Activated naive CD8-positive, alpha-beta T cell treated with anti-CD3 and anti-CD28 coated beads for 36 hours (primary cell): ENCODE results near the gene DHRSX. TPM values are rescaled to one million over a fixed set of nuclear protein-coding genes. Genes with fewer than 3 reads are reported as not detected.

Source experiments
- DNase-seq: peaks from one replicate; pipeline ENCODE4 v3.0.0; 2021
- H3K27ac Mint-ChIP-seq: one replicate; pipeline ENCODE4 v1.8.0; 2022; ENCODE audit warnings: mild to moderate bottlenecking, moderate library complexity, mixed read lengths
- H3K27me3 Mint-ChIP-seq: one replicate; pipeline ENCODE4 v1.8.0; 2022; ENCODE audit warnings: mild to moderate bottlenecking, mixed read lengths
- H3K36me3 Mint-ChIP-seq: one replicate; pipeline ENCODE4 v1.8.0; 2021; ENCODE audit warnings: mild to moderate bottlenecking, mixed read lengths
- H3K4me1 Mint-ChIP-seq: one replicate; pipeline ENCODE4 v1.8.0; 2021; ENCODE audit warnings: mixed read lengths
- H3K4me3 Mint-ChIP-seq: one replicate; pipeline ENCODE4 v1.8.0; 2022; ENCODE audit warnings: mild to moderate bottlenecking, moderate library complexity, mixed read lengths
- H3K9me3 Mint-ChIP-seq: one replicate; pipeline ENCODE4 v1.8.0; 2022; ENCODE audit warnings: mixed read lengths
- total RNA-seq, 2 experiments: library from RNA; stranded (reverse); gene quantifications; one replicate each; pipeline ENCODE4 v1.2.3, GENCODE V29; 2021

The DHRSX gene, protein sequence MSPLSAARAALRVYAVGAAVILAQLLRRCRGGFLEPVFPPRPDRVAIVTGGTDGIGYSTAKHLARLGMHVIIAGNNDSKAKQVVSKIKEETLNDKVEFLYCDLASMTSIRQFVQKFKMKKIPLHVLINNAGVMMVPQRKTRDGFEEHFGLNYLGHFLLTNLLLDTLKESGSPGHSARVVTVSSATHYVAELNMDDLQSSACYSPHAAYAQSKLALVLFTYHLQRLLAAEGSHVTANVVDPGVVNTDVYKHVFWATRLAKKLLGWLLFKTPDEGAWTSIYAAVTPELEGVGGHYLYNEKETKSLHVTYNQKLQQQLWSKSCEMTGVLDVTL
- 10 to 100 TPM; 18.2 to 19.7 TPM for total RNA-seq

DNA sequence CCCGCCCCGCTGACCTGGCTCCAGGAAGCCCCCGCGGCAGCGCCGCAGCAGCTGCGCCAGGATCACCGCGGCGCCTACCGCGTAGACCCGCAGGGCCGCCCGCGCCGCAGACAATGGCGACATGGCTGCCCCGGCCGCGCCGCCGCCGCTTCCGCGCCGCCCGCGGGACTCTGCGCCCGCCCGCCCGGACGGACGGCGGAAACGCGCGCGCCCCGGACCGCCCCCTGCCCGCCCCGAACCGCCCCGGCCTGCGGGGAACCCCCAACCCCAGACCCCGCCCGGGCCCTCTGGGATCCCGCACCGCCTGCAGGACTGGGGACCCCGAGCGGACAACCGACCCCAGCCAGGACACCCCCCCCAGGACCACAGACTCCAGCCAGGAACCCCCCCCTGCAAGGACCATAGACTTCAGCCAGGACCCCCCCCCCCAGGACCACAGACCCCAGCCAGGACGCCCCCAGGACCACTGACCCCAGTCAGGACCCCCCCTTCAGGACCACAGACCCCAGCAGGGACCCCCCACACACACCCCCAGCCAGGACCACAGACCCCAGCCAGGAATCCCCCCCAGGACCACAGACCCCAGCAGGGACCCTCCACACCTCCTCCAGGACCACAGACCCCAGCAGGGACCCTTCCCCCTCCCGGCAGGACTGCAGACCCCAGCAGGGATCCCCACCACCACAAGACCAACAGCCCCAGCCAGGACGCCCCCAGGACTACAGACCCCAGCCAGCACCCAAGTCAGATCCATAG lies at the start of gene DHRSX, which contains the start of gene ZBED1:
Gene DHRSX, minus strand, starts transcription at position 174 of the 756 bp plus-strand sequence. Its CDS starts 51 bp downstream, at position 123.
Gene ZBED1, minus strand, starts transcription at position 174 of the 756 bp plus-strand sequence. CDS start 10,257 bp downstream, outside the sequence.
- DNase-seq = peak; percentile 68
- Mint-ChIP-seq H3K27me3 (no peaks in the 10 kb centered on the region), H3K27ac (peak within 1 kb of the TSS; percentile 76), H3K9me3 (no peaks in the 10 kb centered on the region), H3K4me1 (peaks cover 25% of the 10 kb centered on the region), H3K4me3 (peak within 1 kb of the TSS; percentile 82), H3K36me3 (peaks cover 12% of the 10 kb centered on the region)

DNA sequence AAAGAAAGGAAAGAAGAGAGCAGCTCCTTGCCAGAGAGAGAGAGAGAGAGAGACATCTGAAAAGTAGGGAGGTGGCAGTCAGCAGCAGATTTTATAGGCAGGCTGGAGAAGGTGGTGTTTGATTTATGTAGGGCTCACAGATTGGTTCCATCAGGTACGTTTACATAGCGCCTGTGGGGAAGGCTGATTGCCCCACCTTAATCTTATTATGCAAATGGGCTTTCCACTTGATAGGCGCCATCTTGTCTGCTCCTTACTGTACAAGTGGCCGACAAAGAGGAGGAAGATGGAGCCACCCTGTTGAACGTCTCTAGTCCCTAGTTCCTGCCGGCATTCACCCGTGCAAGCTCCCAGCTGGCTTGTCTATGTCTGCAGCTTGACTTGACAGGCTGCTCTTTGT lies 49.1 kb upstream of the DHRSX start:
- Mint-ChIP-seq H3K36me3 (no peaks in the 10 kb centered on the region), H3K4me1 (no peaks in the 10 kb centered on the region), H3K27ac (no peak overlapping the region), H3K4me3 (no peak overlapping the region), H3K9me3 (peaks cover 4% of the 10 kb centered on the region), H3K27me3 (peaks cover 4% of the 10 kb centered on the region)
- no peak for DNase-seq

DNA sequence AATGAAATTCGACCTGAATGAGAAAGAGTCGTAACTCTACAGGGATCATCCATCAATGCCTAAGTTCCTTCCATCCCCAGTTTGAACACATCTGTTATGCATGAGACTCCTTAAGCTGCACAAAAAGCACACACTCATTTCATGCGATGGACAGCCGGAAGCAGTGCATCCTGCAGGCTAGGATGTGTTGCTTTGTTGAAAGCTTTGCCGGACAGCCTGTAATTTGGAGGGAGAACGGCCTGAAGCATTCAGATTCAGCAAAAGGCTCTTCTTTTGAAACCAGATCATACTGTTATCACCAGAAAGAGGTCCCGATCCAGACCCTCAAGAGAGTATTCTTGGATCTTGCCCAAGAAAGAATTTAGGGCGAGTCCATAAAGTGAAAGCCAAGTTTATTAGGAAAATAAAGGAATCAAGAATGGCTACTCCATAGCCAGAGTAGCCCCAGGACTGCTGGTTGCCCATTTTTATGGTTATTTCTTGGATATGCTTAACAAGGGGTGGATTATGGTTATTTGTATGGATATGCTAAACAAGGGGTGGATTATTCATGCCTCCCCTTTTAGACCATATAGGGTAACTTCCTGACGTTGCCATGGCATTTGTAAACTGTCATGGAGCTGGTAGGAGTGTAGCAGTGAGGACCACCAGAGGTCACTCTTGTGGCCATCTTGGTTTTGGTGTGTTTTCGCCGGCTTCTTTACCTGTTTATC lies 48.1 kb upstream of the DHRSX start:
- no peaks in the 10 kb centered on the region for H3K36me3 Mint-ChIP-seq
- peaks cover 4% of the 10 kb centered on the region for H3K27me3 Mint-ChIP-seq
- no peak for DNase-seq
- H3K9me3 Mint-ChIP-seq = peaks cover 4% of the 10 kb centered on the region
- H3K4me3 Mint-ChIP-seq = no peak overlapping the region
- H3K27ac Mint-ChIP-seq = no peak overlapping the region
- H3K4me1 Mint-ChIP-seq = no peaks in the 10 kb centered on the region

DNA sequence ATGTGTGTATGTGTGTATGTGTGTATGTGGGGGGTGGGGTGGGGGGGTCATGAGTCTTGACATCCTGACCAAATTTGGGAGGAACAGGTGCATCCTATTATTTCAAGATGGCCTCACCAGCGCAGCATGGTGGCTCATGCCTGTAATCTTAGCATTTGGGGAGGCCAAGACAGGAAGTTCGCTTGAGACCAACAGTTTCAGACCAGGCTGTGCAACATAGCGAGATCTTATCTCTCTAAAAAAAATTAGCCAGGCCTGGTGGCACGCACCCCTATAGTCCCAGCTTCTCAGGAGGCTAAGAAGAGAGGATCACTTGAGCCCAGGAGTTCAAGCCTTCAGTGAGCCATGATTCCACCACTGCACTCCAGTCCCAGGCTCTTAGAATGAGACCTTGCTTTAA lies 47.0 kb upstream of the DHRSX start:
- Mint-ChIP-seq H3K27me3 (peaks cover 3% of the 10 kb centered on the region), H3K36me3 (no peaks in the 10 kb centered on the region), H3K27ac (no peak overlapping the region), H3K4me1 (no peaks in the 10 kb centered on the region), H3K9me3 (peaks cover 4% of the 10 kb centered on the region), H3K4me3 (no peak overlapping the region)
- no peak for DNase-seq

DNA sequence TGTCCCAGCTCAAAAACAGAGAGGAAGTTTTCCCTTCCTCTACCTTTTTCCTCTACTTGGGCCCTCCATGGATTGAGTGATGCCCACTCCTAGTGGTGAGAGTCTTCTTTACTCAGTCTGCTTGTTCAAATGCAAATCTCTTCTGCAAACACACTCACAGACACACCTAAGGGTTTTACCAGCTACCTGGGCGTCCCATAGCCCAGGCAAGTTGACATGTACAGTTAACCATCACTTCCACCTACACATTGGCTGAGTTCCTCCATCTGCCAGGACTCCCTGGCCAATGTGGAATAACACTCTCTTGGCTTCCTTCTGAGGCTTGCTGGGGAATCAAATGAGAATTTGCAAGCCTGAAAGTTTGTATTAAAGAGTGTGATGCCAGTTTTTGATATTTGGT lies 45.7 kb upstream of the DHRSX start:
- Mint-ChIP-seq H3K27ac (no peak overlapping the region), H3K9me3 (peaks cover 4% of the 10 kb centered on the region), H3K4me1 (no peaks in the 10 kb centered on the region), H3K36me3 (no peaks in the 10 kb centered on the region), H3K27me3 (no peaks in the 10 kb centered on the region), H3K4me3 (no peak overlapping the region)
- no peak for DNase-seq

DNA sequence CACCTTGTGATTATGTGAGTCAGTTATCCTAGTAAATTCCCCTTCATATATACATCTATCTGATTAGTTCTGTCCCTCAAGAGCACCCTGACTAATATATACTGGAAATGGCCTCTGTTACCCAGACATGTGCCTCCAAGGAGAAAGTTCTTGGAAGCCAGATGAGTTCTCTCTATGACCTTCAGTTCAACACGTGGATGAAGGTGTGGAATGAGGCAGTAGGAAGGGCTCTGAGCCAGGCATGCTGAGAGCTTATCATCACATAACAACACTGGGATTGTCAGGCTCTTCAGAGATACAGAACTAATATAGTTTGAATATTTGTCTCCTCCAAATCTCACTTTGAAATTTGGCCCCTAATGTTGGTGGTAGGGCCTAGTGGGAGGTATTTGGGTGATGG lies 44.4 kb upstream of the DHRSX start:
- H3K27ac Mint-ChIP-seq = no peak overlapping the region
- no peak for DNase-seq
- H3K4me1 Mint-ChIP-seq = no peaks in the 10 kb centered on the region
- no peaks in the 10 kb centered on the region for H3K36me3 Mint-ChIP-seq
- no peaks in the 10 kb centered on the region for H3K27me3 Mint-ChIP-seq
- peaks cover 4% of the 10 kb centered on the region for H3K9me3 Mint-ChIP-seq
- no peak overlapping the region for H3K4me3 Mint-ChIP-seq

DNA sequence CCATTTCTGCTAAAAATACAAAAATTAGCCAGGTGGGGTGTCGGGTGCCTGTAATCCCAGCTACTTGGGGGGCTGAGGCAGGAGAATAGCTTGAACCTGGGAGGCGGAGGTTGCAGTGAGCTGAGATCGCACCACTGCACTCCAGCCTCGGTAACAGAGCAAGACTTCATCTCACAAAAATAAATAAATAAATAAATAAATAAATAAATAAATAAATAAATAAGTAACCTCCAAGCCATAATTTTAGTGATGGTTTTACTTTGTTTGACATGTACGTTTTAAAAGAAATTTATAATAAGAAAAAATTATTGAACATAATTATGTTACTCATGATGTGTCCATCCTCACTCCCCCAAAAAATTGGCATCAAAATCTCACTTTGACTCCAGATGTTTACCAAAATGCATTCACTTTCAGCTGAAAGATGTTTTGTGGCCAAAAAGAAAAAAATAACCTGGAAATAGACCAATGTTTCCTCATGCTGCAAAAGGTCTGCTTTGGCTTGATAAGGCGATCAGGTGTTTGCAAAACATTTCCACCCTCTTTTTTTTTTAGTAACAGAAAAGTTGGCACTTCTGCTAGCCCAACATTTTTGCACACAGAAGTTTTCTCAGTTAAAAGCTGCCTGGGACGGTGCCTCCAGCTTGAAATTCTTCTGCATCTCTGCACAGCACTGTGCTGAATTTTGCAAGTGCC lies 42.2 kb upstream of the DHRSX start:
- Mint-ChIP-seq H3K9me3 (peaks cover 4% of the 10 kb centered on the region), H3K27ac (no peak overlapping the region), H3K27me3 (no peaks in the 10 kb centered on the region), H3K36me3 (no peaks in the 10 kb centered on the region), H3K4me3 (no peak overlapping the region), H3K4me1 (no peaks in the 10 kb centered on the region)
- no peak for DNase-seq

DNA sequence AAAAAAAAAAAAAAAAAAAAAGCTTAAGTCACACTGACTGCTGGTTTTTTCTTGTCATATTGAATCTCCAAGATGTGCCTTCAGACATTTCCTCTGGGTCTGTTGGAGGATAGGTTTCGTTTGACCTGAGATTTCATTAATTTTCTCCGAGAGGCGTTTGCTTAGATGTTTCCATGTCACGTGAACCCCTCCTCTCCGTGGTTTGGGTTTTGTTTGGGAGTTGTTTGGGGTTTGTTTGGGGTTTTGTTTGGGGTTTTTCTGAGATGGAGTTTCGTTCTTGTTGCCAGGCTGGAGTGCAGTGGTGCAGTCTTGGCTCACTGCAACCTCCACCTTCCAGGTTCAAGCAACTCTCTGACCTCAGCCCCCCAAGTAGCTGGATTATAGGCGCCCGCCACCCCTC lies 40.8 kb upstream of the DHRSX start:
- H3K9me3 Mint-ChIP-seq = peaks cover 4% of the 10 kb centered on the region
- no peak for DNase-seq
- H3K36me3 Mint-ChIP-seq = no peaks in the 10 kb centered on the region
- H3K4me3 Mint-ChIP-seq = no peak overlapping the region
- no peaks in the 10 kb centered on the region for H3K4me1 Mint-ChIP-seq
- H3K27me3 Mint-ChIP-seq = no peaks in the 10 kb centered on the region
- H3K27ac Mint-ChIP-seq = no peak overlapping the region

DNA sequence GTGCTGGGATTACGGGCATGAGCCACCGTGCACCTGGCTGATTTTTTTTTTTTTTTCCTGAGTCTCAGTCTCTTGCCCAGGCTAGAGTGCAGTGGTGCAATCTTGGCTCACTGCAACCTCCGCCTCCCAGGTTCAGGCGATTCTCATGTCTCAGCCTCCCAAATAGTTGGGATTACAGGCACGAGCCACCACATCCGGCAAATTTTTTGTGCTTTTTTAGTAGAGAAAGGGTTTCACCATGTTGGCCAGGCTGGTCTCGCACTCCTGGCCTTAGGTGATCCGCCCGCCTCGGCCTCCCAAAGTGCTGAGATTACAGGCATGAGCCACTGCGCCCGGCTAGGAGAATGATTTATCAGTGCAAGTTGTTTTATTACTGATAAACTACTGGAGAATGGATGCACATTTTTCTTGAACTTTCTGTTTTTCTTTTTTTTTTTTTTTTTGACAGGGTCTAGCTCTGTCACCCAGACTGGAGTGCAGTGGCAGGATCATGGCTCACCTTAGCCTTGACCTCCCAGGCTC lies 39.7 kb upstream of the DHRSX start:
- DNase-seq = no peak
- Mint-ChIP-seq H3K36me3 (no peaks in the 10 kb centered on the region), H3K4me3 (no peak overlapping the region), H3K27ac (no peak overlapping the region), H3K4me1 (no peaks in the 10 kb centered on the region), H3K9me3 (no peaks in the 10 kb centered on the region), H3K27me3 (no peaks in the 10 kb centered on the region)

DNA sequence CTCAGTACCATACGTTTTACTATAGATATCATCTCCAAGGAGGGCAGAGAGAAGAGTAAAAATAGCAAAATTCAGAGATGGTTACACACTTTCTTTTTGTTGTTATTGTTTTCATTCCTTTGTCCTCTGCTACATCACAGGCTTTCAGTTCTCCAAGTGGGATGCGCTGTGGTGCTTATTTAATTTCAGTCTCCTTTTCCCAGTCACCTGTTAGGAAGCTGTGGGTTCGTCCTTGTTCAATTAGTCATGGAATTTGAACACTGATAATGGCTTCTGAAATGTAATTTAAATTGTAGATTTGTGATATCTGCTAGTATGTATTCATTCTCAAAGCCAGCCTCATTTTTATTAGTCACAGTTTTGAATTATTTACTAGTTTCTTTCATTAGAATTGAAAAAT lies 38.8 kb upstream of the DHRSX start:
- H3K36me3 Mint-ChIP-seq = no peaks in the 10 kb centered on the region
- H3K9me3 Mint-ChIP-seq = no peaks in the 10 kb centered on the region
- H3K27me3 Mint-ChIP-seq = peaks cover 2% of the 10 kb centered on the region
- H3K4me1 Mint-ChIP-seq = no peaks in the 10 kb centered on the region
- H3K4me3 Mint-ChIP-seq = no peak overlapping the region
- DNase-seq = no peak
- H3K27ac Mint-ChIP-seq = no peak overlapping the region

DNA sequence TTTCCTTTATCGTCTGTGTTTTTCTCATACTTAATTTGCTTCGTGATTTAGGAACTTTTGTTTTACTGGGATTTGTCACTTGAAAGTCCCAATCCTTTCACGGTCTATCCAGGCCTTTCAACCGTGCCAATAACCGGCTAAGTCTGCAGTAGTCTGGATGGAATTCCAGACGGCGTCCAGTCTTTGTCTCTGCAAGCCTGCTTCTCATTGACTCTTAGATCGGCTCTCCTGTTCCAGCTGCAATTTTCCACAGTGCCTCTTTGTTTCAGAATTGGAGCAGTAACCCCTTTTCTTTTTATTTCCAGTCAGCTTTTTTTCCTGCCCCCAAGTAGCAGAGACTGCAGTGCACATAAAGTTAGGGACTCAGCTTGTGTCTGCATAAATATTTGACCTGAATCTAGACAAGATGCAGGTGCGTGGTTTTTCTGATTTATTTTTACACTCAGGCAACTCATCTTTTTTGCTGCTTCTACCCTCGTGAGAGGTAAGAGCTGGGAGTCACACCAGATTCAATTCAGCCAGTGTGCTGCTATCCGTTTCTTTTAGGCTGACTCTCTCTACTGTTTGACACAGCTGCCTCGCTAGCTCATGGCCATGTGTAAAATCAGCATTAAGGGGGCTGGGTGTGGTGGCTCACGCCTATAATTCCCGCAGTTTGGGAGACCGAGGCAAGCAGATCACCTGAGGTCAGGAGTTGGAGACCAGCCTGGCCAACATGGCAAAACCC lies 37.4 kb upstream of the DHRSX start:
- no peaks in the 10 kb centered on the region for H3K36me3 Mint-ChIP-seq
- H3K27ac Mint-ChIP-seq = no peak overlapping the region
- no peak overlapping the region for H3K4me3 Mint-ChIP-seq
- H3K27me3 Mint-ChIP-seq = peaks cover 2% of the 10 kb centered on the region
- H3K4me1 Mint-ChIP-seq = no peaks in the 10 kb centered on the region
- no peaks in the 10 kb centered on the region for H3K9me3 Mint-ChIP-seq
- no peak for DNase-seq

DNA sequence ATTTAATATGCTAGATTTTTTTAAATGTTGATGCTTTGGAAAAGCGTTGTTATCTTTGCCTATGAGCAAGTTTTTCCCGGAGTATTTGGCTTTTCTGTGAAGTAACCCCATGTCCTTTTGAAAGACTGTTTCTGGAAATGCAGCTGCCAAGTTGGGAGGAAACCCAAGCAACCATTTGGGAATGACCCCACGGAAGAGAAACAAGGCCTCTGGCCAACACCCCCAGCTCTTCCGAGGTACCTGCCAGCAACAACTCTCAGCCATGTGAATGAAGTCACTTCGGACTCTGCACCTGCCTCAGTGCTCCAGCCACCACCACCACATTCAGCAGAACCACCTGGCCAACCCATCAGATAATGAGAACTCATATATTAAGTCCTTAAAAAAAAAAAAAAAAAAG lies 36.2 kb upstream of the DHRSX start:
- Mint-ChIP-seq H3K27me3 (peaks cover 2% of the 10 kb centered on the region), H3K4me3 (no peak overlapping the region), H3K9me3 (no peaks in the 10 kb centered on the region), H3K4me1 (no peaks in the 10 kb centered on the region), H3K27ac (no peak overlapping the region), H3K36me3 (no peaks in the 10 kb centered on the region)
- DNase-seq = no peak

DNA sequence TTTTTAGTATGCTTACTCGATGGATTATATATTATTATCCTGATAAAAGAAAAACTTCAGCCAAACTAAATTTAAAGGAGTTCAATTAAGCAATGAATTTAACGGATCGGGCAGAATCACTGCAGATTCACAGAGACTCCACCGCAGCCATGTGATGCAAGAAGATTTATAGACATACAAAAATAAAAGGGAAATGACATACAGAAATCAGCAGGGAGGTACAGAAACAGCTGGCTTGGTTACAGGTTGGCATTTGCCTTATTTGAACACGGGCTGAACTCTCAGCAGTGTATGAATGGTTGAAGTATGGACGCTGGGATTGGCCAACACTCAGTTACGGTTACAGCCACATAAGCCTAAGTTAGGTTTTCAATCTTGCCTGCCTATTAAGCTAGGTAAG lies 35.4 kb upstream of the DHRSX start:
- Mint-ChIP-seq H3K4me3 (no peak overlapping the region), H3K36me3 (no peaks in the 10 kb centered on the region), H3K27me3 (peaks cover 2% of the 10 kb centered on the region), H3K9me3 (no peaks in the 10 kb centered on the region), H3K4me1 (no peaks in the 10 kb centered on the region), H3K27ac (no peak overlapping the region)
- DNase-seq = no peak
